HEK293T (cell line): ENCODE measurements around the gene TJP2.

ENCODE experiments used
- ARNT ChIP-seq: fragments of 450-650 bp; IDR thresholded peaks from 2 replicates; pipeline ENCODE4 v1.6.1; 2017; ENCODE audit warnings: mild to moderate bottlenecking
- BHLHE40 ChIP-seq: fragments of 450-650 bp; IDR thresholded peaks from 2 replicates; pipeline ENCODE4 v1.6.1; 2016; ENCODE audit warnings: mild to moderate bottlenecking, moderate library complexity, borderline replicate concordance
- CTBP1 ChIP-seq: fragments of 450-650 bp; IDR thresholded peaks from 2 replicates; pipeline ENCODE4 v1.6.1; 2016; ENCODE audit warnings: borderline replicate concordance
- FOXM1 ChIP-seq: fragments of 450-650 bp; IDR thresholded peaks from 2 replicates; pipeline ENCODE4 v1.6.1; 2017; ENCODE audit warnings: mild to moderate bottlenecking, borderline replicate concordance
- HDGF ChIP-seq: fragments of 450-650 bp; IDR thresholded peaks from 2 replicates; pipeline ENCODE4 v1.6.1; 2017; ENCODE audit warnings: antibody characterized with exemption, borderline replicate concordance
- L3MBTL2 ChIP-seq: fragments of 450-650 bp; conservative IDR thresholded peaks from 2 replicates; pipeline ENCODE4 v1.6.1; 2016; ENCODE audit warnings: mild to moderate bottlenecking
- LEF1 ChIP-seq: fragments of 450-650 bp; IDR thresholded peaks from 2 replicates; pipeline ENCODE4 v1.6.1; 2017; ENCODE audit warnings: mild to moderate bottlenecking, borderline replicate concordance
- SP1 ChIP-seq: fragments of 450-650 bp; IDR thresholded peaks from 2 replicates; pipeline ENCODE4 v1.6.1; 2017
- SUZ12 ChIP-seq: fragments of 450-650 bp; IDR thresholded peaks from 2 replicates; pipeline ENCODE4 v1.6.1; 2016; ENCODE audit warnings: mild to moderate bottlenecking
- ZNF384 ChIP-seq: fragments of 450-650 bp; IDR thresholded peaks from 2 replicates; pipeline ENCODE4 v1.6.1; 2016

DNA sequence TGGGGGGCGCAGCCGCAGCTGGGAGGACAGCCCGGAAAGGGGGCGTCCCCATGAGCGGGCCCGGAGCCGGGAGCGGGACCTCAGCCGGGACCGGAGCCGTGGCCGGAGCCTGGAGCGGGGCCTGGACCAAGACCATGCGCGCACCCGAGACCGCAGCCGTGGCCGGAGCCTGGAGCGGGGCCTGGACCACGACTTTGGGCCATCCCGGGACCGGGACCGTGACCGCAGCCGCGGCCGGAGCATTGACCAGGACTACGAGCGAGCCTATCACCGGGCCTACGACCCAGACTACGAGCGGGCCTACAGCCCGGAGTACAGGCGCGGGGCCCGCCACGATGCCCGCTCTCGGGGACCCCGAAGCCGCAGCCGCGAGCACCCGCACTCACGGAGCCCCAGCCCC is 47.0 kb downstream of the TJP2 start:
- TF ChIP-seq BHLHE40 (no peak), SP1 (no peak), ZNF384 (no peak), FOXM1 (no peak), L3MBTL2 (no peak), SUZ12 (no peak), ARNT (no peak), LEF1 (no peak), CTBP1 (no peak), HDGF (no peak)
